SK-N-SH (cell line): ENCODE results near the gene ZCCHC13. TPM values are rescaled to one million over a fixed set of nuclear protein-coding genes. Genes with fewer than 3 reads are reported as not detected.

Experiments used
- CTCF ChIA-PET: fragments of 300-600, 350-600 bp; formaldehyde crosslinking; extraction: SDS; loops from one replicate; lab custom pipeline; 2021; lab: Yijun Ruan, JAX
- POLR2A ChIA-PET: fragments of 350-600 bp; sonication (Branson Sonifier 250); formaldehyde crosslinking; extraction: SDS; loops from one replicate; lab custom pipeline; 2020; ENCODE audit warnings: antibody characterized with exemption, inconsistent platforms; lab: Yijun Ruan, JAX
- DNase-seq: peaks from one replicate; pipeline ENCODE4 v3.0.0; 2012
- H2AFZ ChIP-seq: fragments of 200-600 bp; sonication (generic); 2 replicates; pipeline ENCODE4 v1.8.1; 2016; ENCODE audit warnings: antibody characterized with exemption, mild to moderate bottlenecking, low read depth
- H3F3A ChIP-seq: fragments of 200-600 bp; sonication (generic); replicated peaks from 2 replicates; pipeline ENCODE3; 2016; ENCODE audit warnings: antibody characterized with exemption, mild to moderate bottlenecking; ENCODE audit not compliant: insufficient read depth
- H3K27ac ChIP-seq, 2 experiments: fragments of 200-500 bp in 1 of 2; fragments of 200-600 bp in 1 of 2; sonication (Bioruptor generic) in 1 of 2; sonication (generic), shearing (Covaris generic) in 1 of 2; 2 replicates each; pipeline versions ENCODE4 v1.5.1 to v1.6.1; 2014 to 2016; ENCODE audit warnings: low read depth in 2 of 2, inconsistent platforms in 1 of 2, low read length in 1 of 2, mild to moderate bottlenecking in 1 of 2, mixed read lengths in 1 of 2
- H3K27me3 ChIP-seq: fragments of 200-600 bp; sonication (generic), shearing (Covaris generic); 2 replicates; pipeline ENCODE4 v1.6.1; 2016; ENCODE audit warnings: mixed run types; ENCODE audit not compliant: insufficient read depth
- H3K36me3 ChIP-seq, 2 experiments: fragments of 200-500 bp in 1 of 2; fragments of 200-600 bp in 1 of 2; sonication (Bioruptor generic) in 1 of 2; sonication (generic) in 1 of 2; replicated peaks in 1 of 2; 2 replicates each; pipeline versions ENCODE3 to v1.5.1; 2014 to 2016; ENCODE audit warnings: low read length in 1 of 2, mild to moderate bottlenecking in 1 of 2; ENCODE audit not compliant: insufficient read depth in 2 of 2, control insufficient read depth in 1 of 2
- H3K4me1 ChIP-seq, 2 experiments: fragments of 200-500 bp in 1 of 2; fragments of 200-600 bp in 1 of 2; sonication (Bioruptor generic) in 1 of 2; sonication (generic), shearing (Covaris generic) in 1 of 2; 2 replicates each; pipeline versions ENCODE4 v1.5.1 to v1.6.1; 2014 to 2016; ENCODE audit warnings: low read depth in 1 of 2, low read length in 1 of 2, mixed run types in 1 of 2; ENCODE audit not compliant: insufficient read depth in 2 of 2, control insufficient read depth in 1 of 2
- H3K4me2 ChIP-seq: fragments of 200-600 bp; sonication (generic), shearing (Covaris generic); 2 replicates; pipeline ENCODE4 v1.6.1; 2017; ENCODE audit warnings: mixed run types
- H3K4me3 ChIP-seq, 2 experiments: fragments of 200-500 bp in 1 of 2; fragments of 200-600 bp in 1 of 2; sonication (Bioruptor generic) in 1 of 2; sonication (generic), shearing (Covaris generic) in 1 of 2; 2 replicates each; pipeline versions ENCODE4 v1.5.1 to v1.8.1; 2014 to 2016; ENCODE audit warnings: low read depth in 2 of 2, inconsistent platforms in 1 of 2, low read length in 1 of 2, mild to moderate bottlenecking in 1 of 2, mixed read lengths in 1 of 2, moderate library complexity in 1 of 2
- H3K79me2 ChIP-seq: fragments of 200-600 bp; sonication (generic); 2 replicates; pipeline ENCODE4 v1.8.1; 2017; ENCODE audit warnings: mild to moderate bottlenecking; ENCODE audit not compliant: insufficient read depth
- H3K9ac ChIP-seq: fragments of 200-600 bp; sonication (generic); 2 replicates; pipeline ENCODE4 v1.6.1; 2017; ENCODE audit warnings: mixed run types
- H3K9me2 ChIP-seq: fragments of 200-600 bp; sonication (generic); 2 replicates; pipeline ENCODE4 v1.6.1; 2017; ENCODE audit warnings: mixed run types
- H3K9me3 ChIP-seq: fragments of 200-600 bp; sonication (generic); 2 replicates; pipeline ENCODE4 v1.6.1; 2017; ENCODE audit warnings: mixed run types, mild to moderate bottlenecking, moderate library complexity
- H4K20me1 ChIP-seq: fragments of 200-600 bp; sonication (generic); 2 replicates; pipeline ENCODE4 v1.6.1; 2017; ENCODE audit warnings: mild to moderate bottlenecking, mixed run types; ENCODE audit not compliant: insufficient read depth
- CHD2 ChIP-seq: fragments of 150-350 bp; IDR thresholded peaks from 2 replicates; pipeline ENCODE4 v1.6.1; 2018; ENCODE audit warnings: low read length; ENCODE audit not compliant: partially characterized antibody
- FOSL2 ChIP-seq: IDR thresholded peaks from 2 replicates; pipeline ENCODE4 v1.4.0; 2012; ENCODE audit warnings: low read depth, mild to moderate bottlenecking, moderate library complexity, borderline replicate concordance
- GABPA ChIP-seq: IDR thresholded peaks from 2 replicates; pipeline ENCODE4 v1.4.0; 2012; ENCODE audit warnings: low read depth, mild to moderate bottlenecking
- GATA2 ChIP-seq: sonication (generic); formaldehyde crosslinking; IDR thresholded peaks from 2 replicates; pipeline ENCODE4 v1.5.0; 2020; ENCODE audit warnings: mild to moderate bottlenecking, missing genetic modification reagents
- IRF3 ChIP-seq: fragments of 150-350 bp; IDR thresholded peaks from 2 replicates; pipeline ENCODE4 v1.6.1; 2016; ENCODE audit warnings: mild to moderate bottlenecking, low read depth, low read length
- JUND ChIP-seq: IDR thresholded peaks from 2 replicates; pipeline ENCODE4 v1.4.0; 2012
- MEF2A ChIP-seq: IDR thresholded peaks from 2 replicates; pipeline ENCODE4 v1.4.0; 2012; ENCODE audit warnings: low read depth, borderline replicate concordance
- NFIC ChIP-seq: IDR thresholded peaks from 2 replicates; pipeline ENCODE4 v1.4.0; 2012; ENCODE audit warnings: borderline replicate concordance
- PBX3 ChIP-seq: IDR thresholded peaks from 2 replicates; pipeline ENCODE4; 2012
- POLR2AphosphoS5 ChIP-seq: IDR thresholded peaks from 2 replicates; pipeline ENCODE4 v1.6.1; 2012; ENCODE audit warnings: low read depth, low read length
- RCOR1 ChIP-seq: fragments of 150-350 bp; IDR thresholded peaks from 2 replicates; pipeline ENCODE4 v1.6.1; 2017; ENCODE audit warnings: antibody characterized with exemption, low read length
- SIN3A ChIP-seq: IDR thresholded peaks from 2 replicates; pipeline ENCODE4 v1.6.1; 2012; ENCODE audit warnings: low read depth, mild to moderate bottlenecking, low read length, moderate library complexity, borderline replicate concordance
- TEAD4 ChIP-seq: IDR thresholded peaks from 2 replicates; pipeline ENCODE4 v1.4.0; 2012; ENCODE audit warnings: mild to moderate bottlenecking, borderline replicate concordance; ENCODE audit not compliant: insufficient read depth
- USF1 ChIP-seq: IDR thresholded peaks from 2 replicates; pipeline ENCODE4 v1.4.0; 2012; ENCODE audit warnings: low read depth, borderline replicate concordance
- YY1 ChIP-seq: IDR thresholded peaks from 2 replicates; pipeline ENCODE4 v1.4.0; 2012; ENCODE audit warnings: low read depth, mild to moderate bottlenecking
- WGBS: methylation state at CpG from one replicate; pipeline ENCODE4 v1.1.6; 2017; ENCODE audit warnings: low lambda C conversion rate; 5-methylcytosine and 5-hydroxymethylcytosine counted together
- polyA plus RNA-seq, 3 experiments: library from polyadenylated mRNA; depleted of rRNA; stranded (reverse); fragments of >200 nt; gene quantifications; 2 replicates each; pipeline ENCODE4 v1.2.3, GENCODE V29; 2012

ZCCHC13 gene
- polyA plus RNA-seq, 1 of the 3 experiments (the other 2 are of a cell fraction), result not detected

GRCh38 chrX:74346088-74346487 is 42.1 kb downstream of the ZCCHC13 start:
- H4K20me1 ChIP-seq, result no peaks in the 10 kb centered on the region
- DNase-seq, result no peak
- no peaks in the 10 kb centered on the region for H3K79me2 ChIP-seq

GRCh38 chrX:74349387-74349786 is 45.4 kb downstream of the ZCCHC13 start:
- Histone ChIP-seq H3K9me3 (no peaks in the 10 kb centered on the region), H3K27ac (no peak overlapping the region), H3K27me3 (no peaks in the 10 kb centered on the region; the same call in 1 of the 2 replicates), H2AFZ (no peak overlapping the region), H3F3A (no peaks in the 10 kb centered on the region), H3K36me3 (no peaks in the 10 kb centered on the region), H4K20me1 (no peaks in the 10 kb centered on the region), H3K4me3 (no peak overlapping the region), H3K79me2 (no peaks in the 10 kb centered on the region), H3K9me2 (no peaks in the 10 kb centered on the region), H3K4me2 (no peak overlapping the region), H3K9ac (no peak overlapping the region), H3K4me1 (no peaks in the 10 kb centered on the region)
- POLR2A ChIA-PET, result no interaction called here
- CTCF ChIA-PET, result no interaction called here
- 26% methylated on average over 2 of the region's 3 CpGs for WGBS
- DNase-seq, result no peak
- TF ChIP-seq JUND (0 out of 2 replicates have a peak, but pooled peaks have one; percentile 19), USF1 (no peak), FOSL2 (0 out of 2 replicates have a peak, but pooled peaks have one; percentile 3)

More at GRCh38 chrX:74346088-74346487, 42.1 kb downstream of the ZCCHC13 start:
- H3K36me3 ChIP-seq, result no peaks in the 10 kb centered on the region
- POLR2A ChIA-PET, result no interaction called here
- no peaks in the 10 kb centered on the region for H3K4me1 ChIP-seq
- no peaks in the 10 kb centered on the region for H3K9me2 ChIP-seq
- no peak overlapping the region for H3K9ac ChIP-seq
- TF ChIP-seq MEF2A (no peak), NFIC (no peak), YY1 (no peak), USF1 (no peak), IRF3 (no peak), SIN3A (no peak), TEAD4 (no peak), RCOR1 (no peak), GABPA (no peak), CHD2 (no peak), GATA2 (no peak), POLR2AphosphoS5 (no peak), PBX3 (no peak), JUND (no peak)
- no peaks in the 10 kb centered on the region for H3F3A ChIP-seq
- CTCF ChIA-PET, result no interaction called here
- no peaks in the 10 kb centered on the region for H3K9me3 ChIP-seq
- 37% methylated on average over 2 of the region's 2 CpGs for WGBS
- H2AFZ ChIP-seq, result no peak overlapping the region
- no peak overlapping the region for H3K4me3 ChIP-seq
- H3K27ac ChIP-seq, result no peak overlapping the region
- no peak overlapping the region for H3K4me2 ChIP-seq
- H3K27me3 ChIP-seq, result no peaks in the 10 kb centered on the region; the same call in 1 of the 2 replicates
